GM12878 (cell line): ENCODE measurements around the gene RAD21L1.

Source experiments
- FOS ChIP-seq: IDR thresholded peaks from 3 replicates; pipeline ENCODE4 v1.6.1; 2011; ENCODE audit warnings: borderline replicate concordance; ENCODE audit not compliant: insufficient read length; ENCODE audit errors: extremely low read depth
- MTA2 ChIP-seq: fragments of 450-650 bp; IDR thresholded peaks from 2 replicates; pipeline ENCODE4 v1.6.1; 2016; ENCODE audit warnings: low read depth, mild to moderate bottlenecking, moderate library complexity
- TCF12 ChIP-seq: IDR thresholded peaks from 2 replicates; pipeline ENCODE4 v1.6.1; 2011; ENCODE audit warnings: low read depth, mild to moderate bottlenecking, low read length
- TF ChIP-seq, protein P1 (sequence below): IDR thresholded peaks from 2 replicates; pipeline ENCODE4 v1.6.1; 2012; ENCODE audit warnings: low read depth, low read length, improper control_type of control experiment

DNA sequence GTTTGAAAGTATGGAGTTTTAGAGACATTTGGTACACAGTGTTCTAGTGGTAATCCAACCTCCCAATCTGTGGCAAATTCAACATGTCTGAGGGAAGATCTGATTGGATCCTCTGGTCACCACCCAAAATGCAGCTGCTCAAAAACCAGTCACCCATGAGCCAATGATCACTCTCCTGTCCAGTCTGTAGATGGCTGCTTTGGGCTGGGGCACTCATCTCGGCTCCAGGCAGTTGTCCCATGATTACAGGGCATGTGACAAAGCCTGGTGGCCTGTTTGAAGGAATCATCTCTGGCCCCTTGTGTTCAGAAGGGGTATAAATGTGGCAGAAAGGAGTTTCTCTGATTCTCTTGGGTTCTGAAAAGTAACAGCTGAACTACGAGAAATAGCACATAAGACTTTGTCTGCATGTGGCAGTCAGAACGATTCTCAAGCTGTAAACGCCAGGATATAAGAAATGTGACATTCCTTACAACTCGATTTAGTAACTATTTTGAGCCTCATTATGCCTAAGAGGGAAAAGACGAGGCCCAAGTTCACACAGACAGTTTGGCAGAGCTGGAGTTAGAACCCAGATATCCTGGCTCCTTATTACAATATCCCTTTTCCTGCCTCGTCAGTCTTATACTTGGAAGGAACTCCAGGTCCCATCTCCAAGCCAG, 26.5 kb upstream of the RAD21L1 start:
- no peak for TF ChIP-seq TCF12
- TF ChIP-seq FOS, result no peak
- TF ChIP-seq, protein P1, sequence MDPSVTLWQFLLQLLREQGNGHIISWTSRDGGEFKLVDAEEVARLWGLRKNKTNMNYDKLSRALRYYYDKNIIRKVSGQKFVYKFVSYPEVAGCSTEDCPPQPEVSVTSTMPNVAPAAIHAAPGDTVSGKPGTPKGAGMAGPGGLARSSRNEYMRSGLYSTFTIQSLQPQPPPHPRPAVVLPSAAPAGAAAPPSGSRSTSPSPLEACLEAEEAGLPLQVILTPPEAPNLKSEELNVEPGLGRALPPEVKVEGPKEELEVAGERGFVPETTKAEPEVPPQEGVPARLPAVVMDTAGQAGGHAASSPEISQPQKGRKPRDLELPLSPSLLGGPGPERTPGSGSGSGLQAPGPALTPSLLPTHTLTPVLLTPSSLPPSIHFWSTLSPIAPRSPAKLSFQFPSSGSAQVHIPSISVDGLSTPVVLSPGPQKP, result no peak
- TF ChIP-seq MTA2, result no peak
